GM12872 (cell line): ENCODE results near the gene HEXD.

ENCODE experiments used
- CTCF ChIP-seq: IDR thresholded peaks from 3 replicates; pipeline ENCODE4 v1.5.1; 2011; ENCODE audit warnings: low read depth, mild to moderate bottlenecking, low read length, moderate library complexity; ENCODE audit not compliant: insufficient read depth

The HEXD gene

GRCh38 chr17:82435601-82436583, 17.7 kb downstream of the HEXD start:
- no peak for TF ChIP-seq CTCF

DNA sequence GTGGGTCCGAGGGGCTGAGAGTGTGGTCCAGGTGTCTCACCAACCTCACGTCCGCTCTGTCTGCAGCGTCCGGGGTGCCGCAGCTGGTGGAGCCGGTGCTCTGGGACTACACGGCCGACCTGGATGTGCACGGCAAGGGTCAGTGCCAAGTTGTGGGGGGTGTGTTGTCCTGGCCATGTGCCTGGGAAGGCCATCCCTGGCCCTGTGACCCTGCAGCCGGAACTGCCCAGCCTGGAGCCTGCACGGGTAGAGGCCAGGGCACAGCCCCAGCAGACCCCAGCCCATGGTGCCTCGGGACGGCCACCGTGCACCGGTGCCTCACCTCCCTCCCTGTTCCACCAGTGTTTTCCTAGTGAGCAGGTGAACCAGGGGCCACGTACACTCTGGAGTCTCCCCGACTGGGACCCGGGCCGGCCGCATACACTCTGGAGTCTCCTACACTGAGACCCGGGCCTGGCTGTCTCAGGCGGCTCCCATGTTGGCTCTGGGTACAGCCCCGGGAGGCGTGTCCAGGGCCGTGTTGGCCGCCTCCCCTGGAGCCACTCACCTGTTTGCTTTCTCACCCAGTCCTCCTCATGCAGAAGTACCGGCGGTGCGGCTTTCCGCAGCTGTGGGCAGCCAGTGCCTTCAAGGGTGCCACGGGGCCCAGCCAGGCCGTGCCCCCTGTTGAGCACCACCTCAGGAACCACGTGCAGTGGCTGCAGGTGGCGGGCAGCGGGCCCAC, 18.6 kb downstream of the HEXD start:
- TF ChIP-seq CTCF, result no peak

- TF ChIP-seq CTCF, result no peak
Observed at GRCh38 chr17:82437325-82437668, 19.1 kb downstream of the HEXD start.

- TF ChIP-seq CTCF, result no peak
Observed at GRCh38 chr17:82438401-82439193, 20.4 kb downstream of the HEXD start.

DNA sequence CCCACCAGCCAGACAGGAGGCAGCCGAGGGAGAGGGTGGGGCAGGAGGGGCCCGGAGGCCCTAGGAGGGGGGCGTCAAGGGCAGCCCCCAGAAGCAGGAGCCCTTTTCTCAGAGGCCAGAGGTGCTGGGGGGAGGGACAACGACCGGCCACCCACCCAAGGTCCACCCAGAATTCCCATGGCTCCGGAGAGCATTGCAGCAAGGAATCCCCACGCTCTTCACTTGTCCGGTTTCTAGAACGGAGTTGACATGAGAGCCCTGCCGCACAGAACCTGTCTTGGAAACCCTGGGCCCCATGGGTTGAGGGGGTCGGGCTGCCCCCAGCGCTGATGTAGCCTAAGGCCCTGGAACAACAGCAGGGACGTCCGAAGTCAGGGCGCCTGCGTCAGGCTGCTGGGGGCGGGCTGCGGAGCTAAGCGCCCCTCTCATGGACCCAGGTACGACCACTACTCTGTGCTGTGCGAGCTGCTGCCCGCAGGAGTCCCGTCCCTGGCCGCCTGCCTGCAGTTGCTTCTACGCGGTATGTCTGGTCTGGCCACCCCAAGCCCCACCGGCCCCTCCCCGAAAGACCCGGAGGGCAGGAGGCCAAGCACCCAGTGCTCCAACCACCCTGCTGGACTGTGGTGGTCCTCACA, 21.2 kb downstream of the HEXD start:
- no peak for TF ChIP-seq CTCF

- TF ChIP-seq CTCF, result no peak
Observed at GRCh38 chr17:82439829-82440365, 21.8 kb downstream of the HEXD start.
